Measurements from ENCODE around the gene ABCB8. TPM values are rescaled to one million over a fixed set of nuclear protein-coding genes. Genes with fewer than 3 reads are reported as not detected.

Gene ABCB8
- total RNA-seq, 1 donor from 2014 or later: 17.4 TPM

DNA sequence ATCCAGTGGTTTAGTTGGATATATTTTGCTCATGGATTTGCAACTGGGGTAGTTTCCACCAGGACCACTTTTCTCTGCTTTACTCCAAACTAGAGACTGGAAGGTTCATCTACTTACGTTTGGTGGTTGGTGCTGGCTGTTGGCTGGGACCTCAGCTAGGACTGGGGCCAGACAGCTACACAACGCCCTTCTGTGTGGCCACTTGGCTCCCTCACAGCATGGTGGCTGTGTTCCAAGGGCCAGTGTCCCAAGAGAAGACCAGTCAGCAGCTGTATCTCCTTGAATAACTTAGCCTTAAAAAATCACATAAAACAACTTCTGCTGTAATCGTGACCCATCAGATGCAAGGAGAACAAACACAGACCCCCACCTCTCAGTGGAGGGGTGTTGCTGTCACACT lies 45.9 kb upstream of the ABCB8 start:
- no peak overlapping the region for H3K27ac Mint-ChIP-seq (ENCODE audit: unreplicated experiment)
- H3K36me3 Mint-ChIP-seq (ENCODE audit: low read depth, unreplicated experiment): no peaks in the 10 kb centered on the region
- H3K4me3 Mint-ChIP-seq (ENCODE audit: unreplicated experiment): no peak overlapping the region
- DNase-seq (ENCODE audit: low spot score): no peak
- H3K27me3 Mint-ChIP-seq (ENCODE audit: unreplicated experiment): peaks cover 13% of the 10 kb centered on the region
- TF ChIP-seq, protein P1, sequence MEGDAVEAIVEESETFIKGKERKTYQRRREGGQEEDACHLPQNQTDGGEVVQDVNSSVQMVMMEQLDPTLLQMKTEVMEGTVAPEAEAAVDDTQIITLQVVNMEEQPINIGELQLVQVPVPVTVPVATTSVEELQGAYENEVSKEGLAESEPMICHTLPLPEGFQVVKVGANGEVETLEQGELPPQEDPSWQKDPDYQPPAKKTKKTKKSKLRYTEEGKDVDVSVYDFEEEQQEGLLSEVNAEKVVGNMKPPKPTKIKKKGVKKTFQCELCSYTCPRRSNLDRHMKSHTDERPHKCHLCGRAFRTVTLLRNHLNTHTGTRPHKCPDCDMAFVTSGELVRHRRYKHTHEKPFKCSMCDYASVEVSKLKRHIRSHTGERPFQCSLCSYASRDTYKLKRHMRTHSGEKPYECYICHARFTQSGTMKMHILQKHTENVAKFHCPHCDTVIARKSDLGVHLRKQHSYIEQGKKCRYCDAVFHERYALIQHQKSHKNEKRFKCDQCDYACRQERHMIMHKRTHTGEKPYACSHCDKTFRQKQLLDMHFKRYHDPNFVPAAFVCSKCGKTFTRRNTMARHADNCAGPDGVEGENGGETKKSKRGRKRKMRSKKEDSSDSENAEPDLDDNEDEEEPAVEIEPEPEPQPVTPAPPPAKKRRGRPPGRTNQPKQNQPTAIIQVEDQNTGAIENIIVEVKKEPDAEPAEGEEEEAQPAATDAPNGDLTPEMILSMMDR (IDR thresholded peaks at IDR 0.05; ENCODE audit: unreplicated experiment): no peak
- H3K4me1 Mint-ChIP-seq (ENCODE audit: unreplicated experiment): peaks cover 13% of the 10 kb centered on the region
- H3K9me3 Mint-ChIP-seq (ENCODE audit: unreplicated experiment): no peaks in the 10 kb centered on the region

DNA sequence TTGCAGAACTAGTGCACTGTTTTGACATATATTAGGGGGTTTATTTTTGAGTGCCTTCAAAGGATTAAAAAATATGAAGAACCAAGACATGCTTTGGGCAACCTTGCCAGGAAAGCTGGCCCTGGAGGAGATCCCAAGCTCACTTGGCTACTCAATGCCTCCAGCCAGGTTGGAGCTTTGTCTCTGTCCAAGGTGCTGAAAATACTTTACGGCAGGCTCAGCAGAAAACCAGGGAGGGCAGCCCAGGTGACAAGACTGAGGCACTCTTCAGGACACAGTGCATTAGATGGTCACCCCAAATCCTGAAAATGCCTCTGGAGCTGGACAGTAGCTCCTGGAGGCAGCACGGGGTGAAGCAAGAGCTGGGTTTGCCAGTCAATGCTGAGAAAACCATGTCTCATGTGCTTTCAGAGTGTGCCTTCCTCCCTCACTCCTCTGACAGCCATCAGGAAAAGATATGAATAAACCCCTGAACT lies 44.3 kb upstream of the ABCB8 start:
- peaks cover 14% of the 10 kb centered on the region for H3K4me1 Mint-ChIP-seq (ENCODE audit: unreplicated experiment)
- H3K9me3 Mint-ChIP-seq (ENCODE audit: unreplicated experiment): no peaks in the 10 kb centered on the region
- TF ChIP-seq, protein P1 (IDR thresholded peaks at IDR 0.05; ENCODE audit: unreplicated experiment): no peak
- H3K27ac Mint-ChIP-seq (ENCODE audit: unreplicated experiment): no peak overlapping the region
- H3K36me3 Mint-ChIP-seq (ENCODE audit: low read depth, unreplicated experiment): no peaks in the 10 kb centered on the region
- peaks cover 9% of the 10 kb centered on the region for H3K27me3 Mint-ChIP-seq (ENCODE audit: unreplicated experiment)
- H3K4me3 Mint-ChIP-seq (ENCODE audit: unreplicated experiment): no peak overlapping the region
- DNase-seq (ENCODE audit: low spot score): peak; percentile 55

DNA sequence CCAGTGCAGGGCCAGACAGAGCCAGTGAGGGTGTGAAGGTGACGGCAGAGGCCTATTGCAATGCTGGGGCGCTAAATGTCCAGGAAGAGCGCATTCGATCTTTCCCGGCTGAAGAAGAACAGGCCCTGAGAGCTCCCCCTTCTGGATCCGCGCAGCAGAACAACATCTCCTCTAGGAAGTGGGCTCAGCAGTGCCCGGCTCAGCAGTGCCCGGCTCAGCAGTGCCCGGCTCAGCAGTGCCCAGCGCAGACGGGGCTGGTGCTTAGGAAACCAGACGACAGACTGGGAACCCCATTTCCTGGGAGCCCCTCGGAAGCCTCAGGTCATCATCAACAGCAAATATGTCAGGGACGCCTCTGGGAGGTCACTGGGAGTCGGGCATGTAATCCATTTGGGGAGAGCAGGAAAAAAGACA lies 42.1 kb upstream of the ABCB8 start:
- DNase-seq (ENCODE audit: low spot score): peak; percentile 76
- Mint-ChIP-seq H3K4me3 (ENCODE audit: unreplicated experiment) (no peak overlapping the region), H3K27ac (ENCODE audit: unreplicated experiment) (no peak overlapping the region)

DNA sequence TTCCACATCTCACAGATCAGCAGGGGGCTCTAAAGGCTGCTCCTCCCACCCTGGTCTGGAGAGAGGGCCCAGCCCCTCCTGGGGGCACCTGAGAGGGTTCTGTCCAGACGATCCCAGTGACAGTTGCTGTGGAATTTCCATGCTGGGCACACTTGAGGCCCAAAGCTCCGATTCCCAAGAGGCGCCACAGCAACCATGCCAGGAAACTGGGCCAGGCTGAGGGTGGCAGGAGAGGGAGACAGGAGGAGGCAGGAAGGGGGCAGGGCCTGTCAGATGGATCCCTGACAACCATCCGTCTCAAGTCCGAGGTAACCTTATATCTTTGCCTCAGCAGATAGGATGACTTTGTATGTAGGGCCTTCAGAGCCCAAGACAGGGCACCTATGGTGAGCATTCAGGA lies 41.7 kb upstream of the ABCB8 start:
- H3K27ac Mint-ChIP-seq (ENCODE audit: unreplicated experiment): no peak overlapping the region
- H3K27me3 Mint-ChIP-seq (ENCODE audit: unreplicated experiment): peaks cover 12% of the 10 kb centered on the region
- no peak overlapping the region for H3K4me3 Mint-ChIP-seq (ENCODE audit: unreplicated experiment)
- peaks cover 19% of the 10 kb centered on the region for H3K36me3 Mint-ChIP-seq (ENCODE audit: low read depth, unreplicated experiment)
- peaks cover 7% of the 10 kb centered on the region for H3K9me3 Mint-ChIP-seq (ENCODE audit: unreplicated experiment)
- TF ChIP-seq, protein P1 (IDR thresholded peaks at IDR 0.05; ENCODE audit: unreplicated experiment): no peak
- H3K4me1 Mint-ChIP-seq (ENCODE audit: unreplicated experiment): peaks cover 19% of the 10 kb centered on the region
- no peak for DNase-seq (ENCODE audit: low spot score)

More for the DNA sequence above, 42.1 kb upstream of the ABCB8 start:
- Mint-ChIP-seq H3K36me3 (ENCODE audit: low read depth, unreplicated experiment) (peaks cover 15% of the 10 kb centered on the region), H3K9me3 (ENCODE audit: unreplicated experiment) (peaks cover 6% of the 10 kb centered on the region), H3K4me1 (ENCODE audit: unreplicated experiment) (peaks cover 19% of the 10 kb centered on the region), H3K27me3 (ENCODE audit: unreplicated experiment) (peaks cover 13% of the 10 kb centered on the region)
- TF ChIP-seq, protein P1 (IDR thresholded peaks at IDR 0.05; ENCODE audit: unreplicated experiment): peak; percentile 64

DNA sequence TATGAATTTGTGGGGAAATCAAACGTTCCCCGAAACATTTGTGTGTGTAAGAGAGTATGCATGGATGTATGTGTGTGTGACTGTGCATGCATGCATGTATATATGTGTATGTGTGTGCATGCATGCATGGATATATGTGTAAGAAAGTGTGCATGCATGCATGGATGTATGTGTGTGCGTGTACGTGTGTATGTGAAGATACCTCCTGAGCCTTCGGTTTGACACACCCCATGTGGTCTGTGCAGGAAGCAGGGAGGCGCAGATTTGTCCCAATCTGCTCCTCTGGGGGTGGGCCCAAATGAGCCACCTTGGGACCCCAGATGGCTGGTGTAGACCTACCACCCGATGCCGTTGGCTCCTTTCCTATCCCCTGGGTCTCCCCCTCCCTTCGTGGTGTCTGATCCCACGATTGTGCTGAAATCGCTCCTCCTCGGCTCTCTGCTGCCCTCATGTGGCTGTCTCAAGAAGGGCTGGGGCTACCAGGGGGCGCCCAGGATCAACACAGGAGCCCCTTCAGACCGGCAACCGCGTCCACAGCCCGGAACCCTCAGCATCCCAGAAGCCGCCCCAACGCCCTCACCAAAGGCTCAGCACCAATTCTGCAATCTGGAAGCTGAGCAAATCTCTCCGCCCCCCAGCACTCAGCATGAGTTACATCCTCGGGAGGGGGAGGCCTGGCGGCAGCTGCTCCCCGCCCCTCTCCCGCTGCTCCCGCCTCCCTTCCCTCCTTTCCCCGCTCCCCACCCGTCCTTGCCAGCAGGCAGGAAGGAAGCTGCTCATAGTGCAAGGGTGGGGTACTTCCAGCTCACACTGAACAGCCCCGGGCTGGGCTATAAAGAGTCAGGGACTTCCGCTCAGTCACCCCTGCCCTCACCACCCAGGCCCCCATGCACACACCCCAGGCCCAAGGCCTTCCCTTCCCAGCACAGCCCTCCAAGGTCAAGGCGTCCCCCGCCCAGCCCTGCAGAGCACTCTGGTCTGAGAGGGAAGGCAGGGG lies 39.7 kb upstream of the ABCB8 start:
- Mint-ChIP-seq H3K4me1 (ENCODE audit: unreplicated experiment) (peaks cover 24% of the 10 kb centered on the region), H3K4me3 (ENCODE audit: unreplicated experiment) (peak overlapping the region; percentile 62), H3K36me3 (ENCODE audit: low read depth, unreplicated experiment) (peaks cover 19% of the 10 kb centered on the region), H3K9me3 (ENCODE audit: unreplicated experiment) (peaks cover 7% of the 10 kb centered on the region), H3K27ac (ENCODE audit: unreplicated experiment) (no peak overlapping the region), H3K27me3 (ENCODE audit: unreplicated experiment) (peaks cover 5% of the 10 kb centered on the region)
- DNase-seq (ENCODE audit: low spot score): peak; percentile 86
- TF ChIP-seq, protein P1 (IDR thresholded peaks at IDR 0.05; ENCODE audit: unreplicated experiment): peak; percentile 85
